ENCODE results near the gene WDR35.

Gene WDR35

DNA sequence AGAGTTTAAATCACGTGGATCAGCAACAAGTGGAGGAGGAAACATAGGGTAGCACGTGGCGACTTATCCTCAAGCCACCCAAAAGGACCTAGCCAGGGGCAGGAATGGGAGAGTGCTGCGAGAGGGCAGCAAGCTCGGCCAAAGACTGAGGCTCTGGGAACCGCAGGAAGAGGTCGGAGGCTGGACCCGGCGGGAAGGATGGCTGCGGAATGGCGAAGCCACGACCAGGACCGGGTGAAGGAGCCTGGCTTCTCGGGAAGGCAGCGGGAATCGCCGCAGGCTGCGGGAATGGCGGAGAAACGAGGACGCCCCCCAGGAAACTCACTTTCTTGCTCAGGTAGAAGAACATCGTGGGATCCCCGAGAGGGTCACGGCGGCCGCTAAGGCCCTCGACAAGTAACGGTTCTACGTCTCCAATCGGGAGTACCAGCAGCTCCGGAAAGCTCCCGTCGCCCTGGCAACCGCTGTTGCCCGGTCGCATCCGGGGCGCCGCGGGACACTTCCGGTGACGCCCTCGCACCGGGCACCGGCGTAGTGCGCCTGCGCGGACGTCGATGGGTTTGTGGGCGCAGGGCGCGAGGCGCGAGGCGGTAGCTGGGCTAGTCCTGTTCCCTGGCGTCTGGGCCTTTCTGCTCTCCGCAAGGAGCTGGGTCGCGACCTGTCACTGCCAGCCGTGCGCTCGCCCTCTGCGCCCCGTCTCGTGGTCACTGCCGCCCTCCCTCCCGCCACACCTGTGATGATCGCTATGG is at the start of gene WDR35:
WDR35 (minus strand) TSS at position 439 of the 749 bp plus-strand sequence; CDS start at position 349, 90 bp downstream.
- DNase-seq (ENCODE audit: low spot score) = peak; percentile 80

DNA sequence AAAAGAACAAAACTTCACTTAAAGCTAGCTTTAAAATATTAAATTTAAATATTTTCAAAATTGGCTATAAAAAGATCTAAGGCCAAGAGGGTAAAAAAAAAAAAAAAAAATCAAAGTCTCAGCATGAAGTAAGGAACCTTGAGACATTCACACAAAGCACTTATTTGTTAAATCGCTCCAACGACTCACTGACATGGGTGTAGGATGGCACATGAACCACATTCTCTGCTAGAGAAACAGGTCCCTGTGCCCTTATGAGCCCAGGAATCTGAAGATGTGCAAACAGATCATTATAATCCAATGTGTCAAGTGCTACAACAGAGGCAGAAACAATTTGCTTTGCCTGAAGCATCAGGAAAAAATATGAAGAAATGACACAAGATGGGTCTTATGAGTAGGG is 47.8 kb upstream of the WDR35 start:
- no peak for DNase-seq (ENCODE audit: low spot score)

DNA sequence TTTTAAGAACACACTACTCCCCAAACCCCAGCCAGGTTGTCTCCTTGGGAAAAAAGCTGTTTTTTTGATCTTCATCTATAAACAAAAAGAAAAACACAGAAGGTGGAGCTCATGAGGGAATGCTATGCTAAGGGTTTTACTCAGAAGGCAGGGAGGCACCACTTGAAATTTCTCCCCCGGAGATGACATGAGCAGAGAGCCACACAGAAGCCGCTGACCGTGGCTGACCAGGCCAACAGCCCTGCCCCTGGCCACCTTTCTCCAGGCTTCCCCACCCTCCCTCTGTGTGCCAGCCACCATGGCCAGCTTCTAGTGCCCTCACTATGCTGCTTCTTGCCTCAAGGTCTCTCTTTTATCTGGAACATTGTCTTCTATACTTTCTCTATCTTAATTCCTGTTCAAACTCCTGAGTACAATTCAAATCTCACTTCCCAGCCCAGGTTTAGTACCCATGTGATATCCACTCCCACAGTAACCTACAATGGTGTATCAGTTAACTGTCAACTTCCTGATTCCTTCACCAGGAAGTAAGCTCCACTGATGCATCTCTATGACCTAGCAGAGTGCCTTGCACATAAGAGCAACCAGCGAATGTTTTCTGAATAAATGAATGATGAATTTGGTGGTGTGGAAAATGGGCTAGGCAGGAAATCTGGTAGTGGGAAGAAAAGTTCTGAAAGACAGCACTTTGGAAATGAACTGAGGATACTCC is 46.2 kb upstream of the WDR35 start:
- no peak for DNase-seq (ENCODE audit: low spot score)

GRCh38 chr2:20034821-20035220 is 44.9 kb upstream of the WDR35 start:
- DNase-seq (ENCODE audit: low spot score) = no peak

DNA sequence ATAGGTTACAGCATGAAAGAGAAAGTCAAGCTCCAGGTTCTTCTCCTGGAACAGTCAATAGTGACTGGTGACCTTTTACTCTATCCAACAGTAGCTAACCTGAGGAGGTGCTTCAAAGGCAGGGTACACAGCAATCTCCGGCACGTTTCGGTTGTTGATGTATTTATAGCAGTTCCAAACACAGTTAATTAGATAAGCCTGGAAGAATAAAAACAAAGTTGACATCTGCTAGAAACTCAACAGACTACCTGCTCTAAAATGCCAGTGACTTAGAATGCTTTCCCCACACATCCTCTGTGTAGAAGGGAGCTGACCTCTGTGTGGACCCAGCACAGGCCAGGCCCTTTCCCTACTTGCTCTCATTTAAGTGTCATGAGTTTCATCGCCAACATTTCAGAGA is 44.3 kb upstream of the WDR35 start:
- no peak for DNase-seq (ENCODE audit: low spot score)

DNA sequence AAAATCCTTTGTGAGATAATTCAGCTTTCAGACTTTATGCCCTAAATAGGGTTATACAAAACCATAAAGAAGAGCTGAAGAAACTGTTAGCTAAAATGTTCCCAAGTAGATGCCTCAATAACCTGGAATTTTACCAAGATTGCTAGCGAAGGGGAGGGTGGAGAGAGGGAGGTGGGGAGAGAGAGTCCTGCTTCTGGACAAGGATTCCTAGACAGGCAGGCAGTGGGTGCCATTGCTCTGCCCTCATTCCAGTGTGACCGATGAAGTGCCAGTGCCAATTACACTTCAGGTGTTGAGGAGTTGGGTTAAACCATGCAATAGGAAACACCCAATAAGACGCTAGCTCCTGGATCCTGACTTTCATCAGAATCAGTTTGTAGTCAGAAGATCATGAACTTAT is 43.4 kb upstream of the WDR35 start:
- no peak for DNase-seq (ENCODE audit: low spot score)

- no peak for DNase-seq (ENCODE audit: low spot score)
Measured at GRCh38 chr2:20030224-20030623, 40.3 kb upstream of the WDR35 start.

GRCh38 chr2:20027705-20028434 is 38.0 kb upstream of the WDR35 start:
- no peak for DNase-seq (ENCODE audit: low spot score)

GRCh38 chr2:20027260-20027677 is 37.4 kb upstream of the WDR35 start:
- DNase-seq (ENCODE audit: low spot score) = no peak

GRCh38 chr2:20025065-20025786 is 35.3 kb upstream of the WDR35 start:
- DNase-seq (ENCODE audit: low spot score) = no peak

- no peak for DNase-seq (ENCODE audit: low spot score)
Measured at GRCh38 chr2:20023688-20024087, 33.8 kb upstream of the WDR35 start.

DNA sequence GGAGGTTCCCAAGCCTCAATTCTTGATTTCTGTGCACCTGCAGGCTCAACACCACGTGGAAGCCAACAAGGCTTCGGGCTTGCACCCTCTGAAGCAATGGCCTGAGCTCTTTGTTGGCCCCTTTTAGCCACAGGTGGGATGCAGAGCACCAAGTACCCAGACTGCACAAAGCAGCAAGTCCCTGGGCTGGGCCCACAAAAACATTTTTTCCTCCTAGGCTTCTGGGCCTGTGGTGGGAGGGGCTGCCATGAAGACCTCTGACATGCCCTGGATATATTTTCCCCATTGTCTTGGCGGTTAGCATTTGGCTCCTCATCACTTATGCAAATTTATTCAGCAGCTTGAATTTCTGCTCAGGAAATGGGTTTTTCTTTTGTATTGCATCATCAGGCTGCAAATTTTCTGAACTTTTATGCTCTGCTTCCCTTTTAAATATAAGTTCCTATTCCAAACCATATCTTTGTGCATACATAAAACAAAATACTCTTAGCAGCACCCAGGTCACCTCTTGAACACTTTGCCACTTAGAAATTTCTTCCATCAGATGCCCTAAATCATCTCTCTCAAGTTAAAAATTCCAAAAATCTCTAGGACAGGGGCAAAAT is 31.6 kb upstream of the WDR35 start:
- DNase-seq (ENCODE audit: low spot score) = no peak

DNA sequence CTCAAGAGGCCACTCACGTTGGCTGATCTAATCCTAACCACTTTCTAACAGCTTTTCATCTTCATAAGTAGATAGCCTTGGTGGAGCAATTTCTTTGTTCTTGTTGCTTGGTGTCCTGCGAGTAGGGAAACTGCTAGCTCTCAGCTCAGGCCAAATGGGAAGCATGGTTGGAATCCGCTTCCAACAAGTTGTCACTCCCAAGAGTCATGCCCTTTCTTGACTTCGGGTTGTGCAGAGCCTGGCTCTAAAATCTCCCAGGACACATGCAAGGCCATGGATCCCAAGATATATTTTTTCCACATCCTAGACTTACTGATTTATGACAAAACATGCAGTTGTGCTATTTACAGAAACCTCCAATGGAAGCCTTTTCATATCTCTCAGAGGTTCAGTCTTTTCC is 29.8 kb upstream of the WDR35 start:
- no peak for DNase-seq (ENCODE audit: low spot score)

- DNase-seq (ENCODE audit: low spot score) = no peak
Measured at GRCh38 chr2:20018601-20019152, 28.8 kb upstream of the WDR35 start.

DNA sequence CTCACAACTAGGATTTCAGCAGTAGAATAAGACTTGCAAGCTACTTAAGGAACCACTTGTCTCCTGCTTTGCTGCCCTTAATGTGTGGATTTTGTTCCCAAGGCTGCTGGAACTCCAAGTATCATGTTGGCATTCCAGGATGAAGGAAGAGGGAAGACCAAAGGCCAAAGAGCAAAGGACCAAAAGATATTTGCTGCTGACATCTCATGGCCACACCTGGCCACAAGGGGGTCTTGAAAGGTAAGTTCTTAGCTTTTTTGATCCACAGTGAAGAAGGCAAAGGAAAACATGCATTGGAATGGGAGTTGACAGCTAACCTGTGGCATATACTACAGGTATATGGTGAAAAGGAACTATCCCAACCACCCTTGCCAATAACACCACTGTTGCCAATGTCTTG is 26.4 kb upstream of the WDR35 start:
- DNase-seq (ENCODE audit: low spot score) = no peak

DNA sequence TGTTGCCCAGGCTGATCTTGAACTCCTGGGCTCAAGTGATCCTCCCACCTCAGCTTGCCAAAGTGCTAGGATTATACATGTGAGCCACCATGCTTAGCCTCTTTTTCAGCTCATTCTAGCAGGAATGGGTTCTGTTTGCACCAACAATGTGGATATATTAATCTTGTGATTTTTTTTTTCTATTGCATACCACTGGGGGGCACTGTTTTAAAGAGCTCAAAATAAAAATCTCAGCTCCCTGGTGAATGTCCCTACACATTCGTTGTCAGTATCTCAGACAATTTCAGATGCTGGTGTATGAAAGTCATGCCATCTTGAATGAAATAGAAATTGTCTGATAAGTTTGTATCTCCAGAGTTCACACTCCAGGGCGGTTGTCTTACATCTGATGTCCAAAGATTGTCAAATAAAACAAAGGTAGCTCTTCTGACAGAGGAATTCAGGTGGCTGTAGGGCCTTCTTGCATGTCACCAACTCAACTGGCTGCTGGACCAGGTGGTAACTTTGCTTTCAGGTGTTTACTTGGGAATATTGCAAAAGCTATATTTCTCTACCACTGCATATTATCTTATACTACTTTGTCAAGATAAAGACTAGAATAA is 25.7 kb upstream of the WDR35 start:
- DNase-seq (ENCODE audit: low spot score) = peak; percentile 70

DNA sequence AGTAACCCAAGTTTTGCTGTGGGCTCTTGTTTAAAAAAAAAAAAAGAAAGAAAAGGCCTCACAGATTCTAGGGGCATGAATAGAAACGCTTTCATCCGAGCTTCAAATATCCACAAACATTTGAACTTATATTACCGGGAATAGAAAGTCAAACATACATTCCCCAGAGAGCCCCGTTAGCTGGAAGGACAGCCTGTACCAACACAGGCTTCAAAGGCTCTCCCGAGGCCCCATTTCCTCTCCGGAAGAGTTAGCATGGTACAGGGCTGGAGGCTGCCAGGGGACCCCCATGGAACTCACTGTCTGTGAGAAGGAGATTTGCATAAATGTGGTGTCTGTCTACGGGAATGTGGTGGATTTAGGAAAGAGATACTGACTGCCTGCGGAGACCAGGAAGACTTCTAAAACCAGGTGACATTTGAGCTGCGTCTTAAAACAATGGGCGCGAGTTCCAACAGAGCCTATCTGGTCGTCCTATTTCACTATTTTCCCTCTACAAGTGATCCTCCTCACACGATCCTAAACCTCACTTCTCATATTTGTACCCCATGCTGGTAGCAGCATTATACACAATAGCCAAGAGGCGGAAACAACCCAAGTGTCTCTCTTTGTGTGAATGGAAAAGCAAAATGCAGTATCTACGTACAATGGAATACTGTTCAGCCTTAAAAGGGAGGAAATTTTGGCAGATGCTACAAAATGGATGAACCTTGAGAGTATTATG is 23.4 kb upstream of the WDR35 start:
- no peak for DNase-seq (ENCODE audit: low spot score)

- DNase-seq (ENCODE audit: low spot score) = no peak
Measured at GRCh38 chr2:20012282-20013125, 22.6 kb upstream of the WDR35 start, which contains the start of gene MATN3. Gene MATN3 (minus strand): TSS chr2:20012668. CDS start chr2:20012631, 37 bp downstream.

GRCh38 chr2:20012032-20012281 is 22.1 kb upstream of the WDR35 start:
- no peak for DNase-seq (ENCODE audit: low spot score)
